GM10266 (cell line): ENCODE measurements around the gene ENDOU.

Experiments used
- DNase-seq: peaks from one replicate; pipeline ENCODE4 v3.0.0; 2012; ENCODE audit errors: extremely low spot score
- TF ChIP-seq, protein P1 (sequence below): IDR thresholded peaks from 2 replicates; pipeline ENCODE4 v1.5.1; 2012; ENCODE audit warnings: mild to moderate bottlenecking, low read depth; ENCODE audit not compliant: control insufficient read depth, insufficient read depth; ENCODE audit errors: missing control alignments

Gene ENDOU

DNA sequence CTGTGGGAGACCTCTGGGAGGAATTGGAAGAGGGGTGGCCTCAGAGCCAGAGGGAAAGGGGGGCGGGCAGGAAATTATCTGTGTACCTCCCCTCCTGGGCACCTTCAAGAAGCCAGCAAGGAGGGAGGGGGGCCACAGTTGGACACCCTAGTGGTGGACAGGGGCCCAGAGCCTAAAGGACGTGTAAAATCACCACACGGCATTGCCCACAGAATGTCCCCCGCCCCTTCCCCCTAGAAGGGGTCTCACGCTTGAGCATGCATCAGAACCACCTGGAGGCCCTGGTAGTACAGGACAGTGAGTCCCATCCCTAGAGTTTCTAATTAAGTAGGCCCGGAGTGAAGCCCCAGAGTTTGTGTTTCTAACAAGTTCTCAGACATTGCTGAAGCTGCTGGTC lies 8.2 kb downstream of the ENDOU start:
- DNase-seq, result no peak

DNA sequence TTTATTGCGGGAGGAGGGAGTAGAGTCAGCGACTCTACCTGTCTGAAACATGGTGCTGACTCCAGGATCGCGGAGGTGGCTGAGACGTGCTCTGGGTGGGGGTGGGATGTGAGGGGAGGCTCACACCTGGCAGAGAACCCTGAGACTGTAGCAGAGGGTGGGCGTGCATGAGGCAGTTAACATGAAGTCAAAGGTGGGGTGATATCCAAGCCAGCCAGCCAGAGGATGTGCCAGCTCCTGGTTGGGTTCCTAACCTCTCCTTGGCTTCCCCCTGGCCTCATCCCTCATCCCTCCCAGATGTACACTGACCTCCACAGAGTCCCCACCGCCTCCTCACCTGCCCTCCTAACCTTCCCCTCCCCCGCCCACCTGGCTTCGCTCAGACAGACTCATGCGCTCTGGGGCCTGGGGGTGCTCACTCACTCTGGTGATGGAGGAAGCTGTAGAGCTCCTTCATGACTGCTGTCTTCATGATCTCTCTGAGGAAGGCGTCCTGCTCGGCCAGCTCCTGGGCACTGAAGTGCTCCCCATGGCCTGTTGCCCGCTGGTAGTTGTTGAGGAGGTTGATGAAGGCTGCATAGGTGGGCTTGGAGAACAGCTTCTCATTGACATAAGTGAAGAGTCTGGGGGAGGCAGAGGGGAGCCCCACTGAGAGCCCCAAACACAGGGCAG lies 9.3 kb downstream of the ENDOU start:
- TF ChIP-seq, protein P1, sequence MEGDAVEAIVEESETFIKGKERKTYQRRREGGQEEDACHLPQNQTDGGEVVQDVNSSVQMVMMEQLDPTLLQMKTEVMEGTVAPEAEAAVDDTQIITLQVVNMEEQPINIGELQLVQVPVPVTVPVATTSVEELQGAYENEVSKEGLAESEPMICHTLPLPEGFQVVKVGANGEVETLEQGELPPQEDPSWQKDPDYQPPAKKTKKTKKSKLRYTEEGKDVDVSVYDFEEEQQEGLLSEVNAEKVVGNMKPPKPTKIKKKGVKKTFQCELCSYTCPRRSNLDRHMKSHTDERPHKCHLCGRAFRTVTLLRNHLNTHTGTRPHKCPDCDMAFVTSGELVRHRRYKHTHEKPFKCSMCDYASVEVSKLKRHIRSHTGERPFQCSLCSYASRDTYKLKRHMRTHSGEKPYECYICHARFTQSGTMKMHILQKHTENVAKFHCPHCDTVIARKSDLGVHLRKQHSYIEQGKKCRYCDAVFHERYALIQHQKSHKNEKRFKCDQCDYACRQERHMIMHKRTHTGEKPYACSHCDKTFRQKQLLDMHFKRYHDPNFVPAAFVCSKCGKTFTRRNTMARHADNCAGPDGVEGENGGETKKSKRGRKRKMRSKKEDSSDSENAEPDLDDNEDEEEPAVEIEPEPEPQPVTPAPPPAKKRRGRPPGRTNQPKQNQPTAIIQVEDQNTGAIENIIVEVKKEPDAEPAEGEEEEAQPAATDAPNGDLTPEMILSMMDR, result no peak

More for the DNA sequence above, 8.2 kb downstream of the ENDOU start:
- TF ChIP-seq, protein P1, result no peak

DNA sequence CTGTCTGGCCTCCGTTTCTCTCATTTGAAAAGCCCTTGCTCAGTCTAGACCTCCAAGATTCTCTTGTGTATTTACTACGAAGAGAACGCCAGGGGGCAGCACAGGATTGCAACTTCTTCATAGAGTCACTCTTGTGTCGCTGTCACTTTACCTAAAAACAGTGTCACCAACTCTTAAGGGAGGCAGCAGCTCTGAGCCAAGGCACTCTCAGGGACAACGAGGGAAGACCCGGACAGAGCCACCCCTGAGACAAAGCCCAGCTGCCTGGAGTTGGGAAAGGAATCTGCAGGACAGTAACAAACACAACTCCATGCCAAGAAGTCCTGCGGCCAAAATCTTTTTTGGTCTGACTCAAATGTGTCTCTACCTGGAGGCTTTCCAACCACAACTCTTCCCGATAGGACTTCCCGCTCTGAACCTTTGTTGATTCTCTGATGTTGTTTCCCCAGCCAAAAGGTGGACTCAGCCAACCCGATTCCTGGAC lies 9.9 kb downstream of the ENDOU start:
- DNase-seq, result peak; percentile 75
- TF ChIP-seq, protein P1, result peak; percentile 84

More for the DNA sequence above, 9.3 kb downstream of the ENDOU start:
- no peak for DNase-seq

DNA sequence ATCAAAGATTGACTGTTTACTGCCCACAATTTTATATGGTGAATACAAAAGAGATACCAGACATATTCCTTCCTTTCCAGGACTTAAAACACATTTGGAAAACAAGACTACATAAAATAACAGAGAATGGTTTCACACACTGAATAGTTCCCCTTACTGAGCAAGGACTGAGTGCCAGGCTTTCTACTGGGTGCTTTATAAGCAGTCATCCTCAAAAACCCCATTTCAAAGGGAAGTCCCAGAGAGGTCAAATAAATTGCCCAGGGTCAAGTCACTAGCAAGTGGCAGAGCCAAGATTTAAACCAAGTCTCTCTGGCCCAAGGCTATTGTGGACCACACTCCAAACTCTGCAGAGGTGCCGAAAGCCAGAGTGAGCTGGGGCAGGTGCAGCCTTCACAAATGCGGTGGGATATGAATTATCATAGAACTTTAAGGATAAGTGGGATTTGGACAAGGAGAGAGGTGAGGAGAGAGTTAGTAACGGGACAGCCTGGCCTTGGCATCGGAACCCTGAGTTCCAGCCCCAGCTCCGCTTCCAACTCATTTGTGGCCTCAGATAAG lies 10.4 kb downstream of the ENDOU start:
- TF ChIP-seq, protein P1, result no peak
- DNase-seq, result no peak

DNA sequence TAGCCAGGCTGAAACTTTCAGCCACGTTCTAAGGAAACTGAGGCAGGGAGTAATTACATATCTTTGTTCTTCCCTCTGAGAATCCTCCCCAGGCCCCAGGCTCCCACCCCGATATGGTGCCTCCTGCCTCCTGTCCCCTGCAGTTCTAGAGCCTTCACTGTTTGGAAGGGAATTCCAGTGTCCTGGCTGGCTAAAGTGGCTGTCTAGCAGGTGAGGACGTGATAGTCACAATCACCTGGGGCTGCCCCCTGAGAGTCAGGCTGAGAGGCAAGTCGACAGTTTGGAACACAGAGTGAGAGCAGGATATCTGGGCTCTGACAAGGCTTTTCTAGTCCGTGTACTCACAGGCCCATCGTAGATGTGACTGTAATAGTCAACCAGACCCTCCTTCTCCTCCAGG lies 13.1 kb downstream of the ENDOU start:
- TF ChIP-seq, protein P1, result no peak
- no peak for DNase-seq

DNA sequence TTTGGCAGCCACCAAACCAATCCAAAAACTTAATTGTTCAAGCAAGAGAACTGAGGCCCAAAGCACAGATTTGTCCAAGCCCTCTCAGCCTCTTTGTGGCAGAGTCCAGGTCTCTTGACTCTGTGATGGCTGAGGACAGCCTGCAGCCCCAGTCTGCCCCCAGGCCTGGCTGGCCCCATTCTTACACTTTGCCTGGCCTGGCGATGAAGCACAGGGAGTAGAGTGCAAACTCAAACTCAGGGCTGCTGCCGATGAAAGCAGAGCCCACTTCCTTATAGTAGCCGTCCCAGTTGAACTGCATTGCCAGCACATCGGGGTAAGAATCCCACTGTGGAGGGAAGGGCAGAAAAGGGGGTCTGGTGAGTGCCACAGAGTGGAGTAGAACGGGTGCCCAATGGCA lies 13.8 kb downstream of the ENDOU start:
- TF ChIP-seq, protein P1, result no peak
- DNase-seq, result no peak

DNA sequence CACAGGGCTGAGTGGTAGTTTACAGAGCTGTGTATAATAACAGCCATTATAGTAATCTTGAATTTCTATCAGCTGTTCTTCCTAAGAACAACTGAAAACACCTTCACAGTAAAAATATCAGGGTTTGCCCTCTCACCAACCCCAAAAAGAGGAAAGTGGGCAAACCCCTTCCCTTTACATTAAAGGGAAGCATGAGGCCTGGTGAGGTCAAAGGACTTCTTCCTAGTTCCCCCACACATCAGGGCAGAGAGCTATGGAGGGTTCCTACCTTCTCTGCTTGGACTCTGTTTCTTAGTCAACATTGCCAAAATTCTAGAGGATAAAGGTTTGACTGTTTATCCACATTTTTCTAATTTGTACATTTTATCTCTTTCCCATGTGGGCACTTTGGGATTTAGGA lies 15.0 kb downstream of the ENDOU start:
- DNase-seq, result no peak

More for the DNA sequence above, 15.0 kb downstream of the ENDOU start:
- TF ChIP-seq, protein P1, result no peak
